GDM1 (cell line): ENCODE measurements around the gene CFAP161.

ENCODE experiments used
- DNase-seq: peaks from one replicate; lab custom pipeline; 2025; lab: John Stamatoyannopoulos, UW

CFAP161 gene

DNA sequence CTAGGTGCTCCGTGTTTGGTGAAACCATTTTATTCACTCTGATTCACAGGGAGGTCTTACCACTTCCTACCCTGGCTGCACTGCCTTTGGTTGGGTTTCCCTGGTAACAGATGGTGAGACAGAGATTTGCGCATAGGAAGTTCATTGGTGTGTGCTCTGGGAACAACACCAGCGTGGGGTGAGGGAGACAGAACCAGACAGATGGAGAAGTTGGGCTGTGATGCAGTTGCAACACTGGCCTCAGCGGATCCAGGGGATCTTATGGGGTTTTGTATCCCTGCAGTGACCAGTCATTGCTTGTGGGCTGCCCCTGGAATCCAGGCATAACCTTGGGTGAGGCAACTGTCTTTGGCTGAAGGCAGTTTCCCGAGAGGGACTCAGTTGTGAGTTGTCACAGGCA is 50.1 kb downstream of the CFAP161 start:
- DNase-seq = no peak

DNA sequence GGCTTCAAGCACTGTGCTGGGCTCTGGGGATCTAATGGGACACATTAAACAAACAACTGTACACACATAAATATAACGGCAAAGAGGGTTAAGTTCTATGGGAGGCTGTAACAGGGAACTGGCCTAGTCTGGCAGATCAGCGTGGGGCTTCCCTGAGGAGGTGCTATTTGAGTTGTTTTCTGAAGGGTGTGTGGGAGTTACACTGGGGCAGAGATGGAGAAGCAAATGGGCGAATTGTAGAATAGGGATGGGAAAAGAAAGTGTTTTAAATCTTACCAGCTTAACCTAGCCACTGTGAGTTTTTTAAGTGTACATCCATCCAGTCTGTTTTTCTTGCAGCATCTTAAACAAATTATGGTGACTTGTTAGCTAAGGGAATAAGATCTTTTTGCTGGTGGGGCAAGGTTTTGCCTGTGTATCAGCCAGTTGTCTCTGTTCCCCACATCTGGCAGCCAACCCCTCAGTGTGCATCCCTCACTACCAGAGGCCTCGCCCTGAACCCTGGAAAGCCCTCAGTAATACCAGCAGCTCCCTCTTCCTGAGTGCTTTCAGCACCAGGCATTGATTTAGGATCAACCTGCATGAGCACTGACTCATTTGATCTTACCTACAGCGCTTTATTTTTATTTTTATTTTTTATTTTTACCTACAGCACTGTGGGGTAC is 51.7 kb downstream of the CFAP161 start:
- no peak for DNase-seq

DNA sequence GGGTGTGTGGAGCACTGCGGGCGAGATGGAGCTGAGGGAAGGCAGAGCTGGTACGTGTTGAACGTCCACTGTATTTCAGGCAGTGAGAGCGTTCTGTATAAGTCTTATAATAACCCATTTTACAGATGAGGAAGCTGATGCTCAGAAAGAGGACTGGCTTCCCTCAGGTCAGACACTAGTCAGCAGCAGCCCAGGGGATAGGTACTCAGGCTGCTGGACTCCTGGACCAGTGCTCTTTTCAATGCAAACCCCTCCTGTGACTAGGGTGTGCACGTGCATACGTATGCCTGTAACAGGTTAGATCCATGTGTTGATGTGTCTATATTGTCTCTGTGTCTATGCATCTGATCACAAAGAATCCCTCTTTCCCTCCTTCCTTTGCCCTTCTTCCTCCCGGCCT is 54.3 kb downstream of the CFAP161 start:
- DNase-seq = no peak

DNA sequence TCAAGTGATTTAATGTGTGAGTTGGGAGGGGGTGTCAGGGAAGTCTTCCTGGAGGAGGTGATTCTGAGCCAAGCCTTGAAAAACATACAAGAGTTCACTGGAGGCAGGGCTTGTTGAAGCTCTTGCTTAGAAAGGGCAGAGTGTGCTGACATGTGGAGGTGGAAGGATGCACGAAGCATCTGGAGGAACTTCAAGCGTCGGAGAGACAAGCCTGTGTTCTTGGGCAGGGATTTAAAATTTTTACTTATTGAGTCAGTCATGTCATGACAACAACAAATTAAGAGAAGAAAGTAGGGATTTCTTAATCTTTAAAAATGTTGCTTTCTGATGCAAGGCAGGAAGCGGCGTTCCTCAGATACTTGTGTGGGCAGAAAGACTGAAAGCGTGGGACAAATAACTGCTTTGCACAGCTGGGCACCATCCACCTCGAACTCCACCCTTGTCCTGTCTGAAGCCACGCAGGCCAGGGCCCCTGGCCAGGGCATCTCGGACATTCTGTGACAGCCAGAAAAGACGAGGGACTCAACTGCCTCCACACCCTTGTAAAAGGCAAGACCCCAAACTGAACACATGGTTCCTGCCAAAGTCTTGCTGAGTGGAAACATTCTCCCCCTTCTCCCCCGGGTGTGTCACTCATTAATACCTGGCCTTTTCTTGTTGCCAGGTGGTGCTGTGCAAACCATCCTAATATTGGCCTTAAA is 55.7 kb downstream of the CFAP161 start:
- DNase-seq = no peak

- no peak for DNase-seq
These were observed 56.9 kb downstream of the CFAP161 start for GRCh38 chr15:81190922-81191507.

- no peak for DNase-seq
These were observed 57.6 kb downstream of the CFAP161 start for GRCh38 chr15:81191701-81192100.

DNA sequence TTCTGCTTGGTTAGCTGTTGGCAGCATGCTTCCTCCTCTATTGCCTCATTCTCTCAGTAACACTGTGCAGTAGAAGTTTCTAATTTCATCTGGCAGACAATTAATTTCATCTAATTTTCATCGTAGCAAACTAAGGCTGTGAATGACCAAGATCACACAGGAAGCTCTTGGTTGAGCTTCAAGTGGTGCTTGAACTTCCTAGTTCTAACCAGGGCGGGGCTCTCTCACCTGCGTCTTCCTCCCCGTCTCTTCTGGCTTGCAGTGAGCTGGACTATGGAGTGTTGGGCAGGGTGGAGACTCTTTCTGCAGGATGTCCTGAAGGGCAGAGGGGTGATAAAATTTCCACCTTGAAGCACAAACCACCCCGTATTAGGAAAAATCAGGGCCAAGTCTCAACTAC is 60.7 kb downstream of the CFAP161 start:
- DNase-seq = no peak

- DNase-seq = no peak
These were observed 61.3 kb downstream of the CFAP161 start for GRCh38 chr15:81195339-81195864.

GRCh38 chr15:81196576-81197254 is 62.6 kb downstream of the CFAP161 start, which contains the start of gene IL16:
Gene IL16, plus strand, starts transcription at chr15:81196879. Its CDS starts 28,521 bp downstream, at chr15:81225400.
- no peak for DNase-seq

GRCh38 chr15:81197255-81197630 is 63.2 kb downstream of the CFAP161 start:
- no peak for DNase-seq

GRCh38 chr15:81197688-81198281 is 63.7 kb downstream of the CFAP161 start:
- DNase-seq = no peak
